ENCODE results near the gene RBM19. TPM values are rescaled to one million over a fixed set of nuclear protein-coding genes. Genes with fewer than 3 reads are reported as not detected.

The RBM19 gene
- total and polyA plus RNA-seq, 10 donors, result 13.6 to 46.7 (median 34.5) TPM

- no peak for DNase-seq
- WGBS, 5 donors, result 87 to 96% (median 90%) methylated on average over 15 of the region's 15 CpGs
- H3K4me1 ChIP-seq, result no peaks in the 10 kb centered on the region
- H3K4me3 ChIP-seq, result no peak overlapping the region
- intact Hi-C loops (cut with DNase I; ENCODE audit: low total_unique reads), result no loop called here
- H3K27ac ChIP-seq, result no peak overlapping the region
- peaks cover 0 to 94% (median 25%) of the 10 kb centered on the region in 6 donors for H3K36me3 ChIP-seq
- no peaks in the 10 kb centered on the region for H3K27me3 ChIP-seq (replicated peaks in 1 of 7)
- H3K9me3 ChIP-seq, result no peaks in the 10 kb centered on the region
- no peak for TF ChIP-seq CTCF (IDR thresholded peaks at IDR 0.05 in 8 of 11, conservative IDR thresholded peaks at IDR 0.05 in 3 of 11)
- TF ChIP-seq POLR2A (IDR thresholded peaks at IDR 0.05), result no peak
- TF ChIP-seq POLR2AphosphoS5 (IDR thresholded peaks at IDR 0.05), result no peak
Measured at GRCh38 chr12:113820309-113820708, 145.8 kb downstream of the RBM19 start.

GRCh38 chr12:113819495-113819894 lies 146.6 kb downstream of the RBM19 start:
- no peaks in the 10 kb centered on the region for H3K4me1 ChIP-seq
- intact Hi-C loops (cut with DNase I; ENCODE audit: low total_unique reads), result no loop called here
- no peak for DNase-seq
- H3K27me3 ChIP-seq (replicated peaks in 1 of 7), result no peaks in the 10 kb centered on the region
- no peaks in the 10 kb centered on the region for H3K9me3 ChIP-seq
- H3K36me3 ChIP-seq, result peaks cover 0 to 94% (median 25%) of the 10 kb centered on the region in 6 donors
- TF ChIP-seq CTCF (IDR thresholded peaks at IDR 0.05 in 8 of 11, conservative IDR thresholded peaks at IDR 0.05 in 3 of 11) (no peak), POLR2AphosphoS5 (IDR thresholded peaks at IDR 0.05) (no peak), POLR2A (IDR thresholded peaks at IDR 0.05) (no peak)
- H3K4me3 ChIP-seq, result no peak overlapping the region
- H3K27ac ChIP-seq, result no peak overlapping the region
- 94 to 96% (median 95%) methylated on average over 10 of the region's 10 CpGs for WGBS, 5 donors

- Histone ChIP-seq H3K27me3 (replicated peaks in 1 of 7) (no peaks in the 10 kb centered on the region), H3K4me3 (no peak overlapping the region), H3K27ac (no peak overlapping the region), H3K4me1 (no peaks in the 10 kb centered on the region), H3K9me3 (no peaks in the 10 kb centered on the region), H3K36me3 (peaks cover 0 to 94% (median 25%) of the 10 kb centered on the region in 6 donors)
- TF ChIP-seq POLR2A (IDR thresholded peaks at IDR 0.05) (no peak), CTCF (IDR thresholded peaks at IDR 0.05 in 8 of 11, conservative IDR thresholded peaks at IDR 0.05 in 3 of 11) (no peak), POLR2AphosphoS5 (IDR thresholded peaks at IDR 0.05) (no peak)
- DNase-seq, result no peak
- 77 to 93% (median 91%) methylated on average over 2 to 10 of the region's 10 CpGs for WGBS, 5 donors
- intact Hi-C loops (cut with DNase I; ENCODE audit: low total_unique reads), result no loop called here
Measured at GRCh38 chr12:113818833-113819232, 147.3 kb downstream of the RBM19 start.

- DNase-seq, result no peak
- Histone ChIP-seq H3K27ac (no peak overlapping the region), H3K4me3 (no peak overlapping the region), H3K9me3 (no peaks in the 10 kb centered on the region), H3K27me3 (replicated peaks in 1 of 7) (no peaks in the 10 kb centered on the region), H3K36me3 (peaks cover 0 to 92% (median 25%) of the 10 kb centered on the region in 6 donors), H3K4me1 (no peaks in the 10 kb centered on the region)
- WGBS, 5 donors, result 86 to 100% (median 93%) methylated on average over 4 of the region's 4 CpGs
- TF ChIP-seq POLR2AphosphoS5 (IDR thresholded peaks at IDR 0.05) (no peak), POLR2A (IDR thresholded peaks at IDR 0.05) (no peak)
- intact Hi-C loops (cut with DNase I; ENCODE audit: low total_unique reads), result no loop called here
Measured at GRCh38 chr12:113818283-113818682, 147.8 kb downstream of the RBM19 start.

- WGBS, 5 donors, result 85 to 88% (median 86%) methylated on average over 16 of the region's 16 CpGs
- H3K27ac ChIP-seq, result no peak overlapping the region
- H3K27me3 ChIP-seq (replicated peaks in 1 of 7), result no peaks in the 10 kb centered on the region
- H3K9me3 ChIP-seq, result peaks cover 0 to 7% (median 2%) of the 10 kb centered on the region in 8 donors
- no peak for DNase-seq
- intact Hi-C loops (cut with DNase I; ENCODE audit: low total_unique reads), result no loop called here
- TF ChIP-seq POLR2A (IDR thresholded peaks at IDR 0.05) (no peak), POLR2AphosphoS5 (IDR thresholded peaks at IDR 0.05) (no peak), CTCF (IDR thresholded peaks at IDR 0.05 in 8 of 11, conservative IDR thresholded peaks at IDR 0.05 in 3 of 11) (no peak)
- H3K36me3 ChIP-seq, result peaks cover 0 to 91% (median 23%) of the 10 kb centered on the region in 6 donors
- no peaks in the 10 kb centered on the region for H3K4me1 ChIP-seq
- no peak overlapping the region for H3K4me3 ChIP-seq
Measured at GRCh38 chr12:113816866-113817265, 149.3 kb downstream of the RBM19 start.
